Neuronal stem cell (in vitro differentiated cells): Measurements from ENCODE around the gene MYH7.
A peak's percentile ranks its signal among the peaks of the same experiment; 100 is the strongest.

Source experiments
- DNase-seq: peaks from one replicate; pipeline ENCODE4 v3.0.0-alpha.2; 2013; ENCODE audit warnings: low spot score
- H2AFZ ChIP-seq: one replicate; pipeline ENCODE4 v1.6.1; 2013; ENCODE audit warnings: mild to moderate bottlenecking, low read length, inconsistent platforms
- H2AK5ac ChIP-seq: 2 replicates; pipeline ENCODE4 v1.6.1; 2013; ENCODE audit warnings: low read depth, mild to moderate bottlenecking, inconsistent platforms, low read length, moderate library complexity, mixed read lengths
- H2BK120ac ChIP-seq: 2 replicates; pipeline ENCODE4 v1.6.1; 2013; ENCODE audit warnings: low read depth, mild to moderate bottlenecking, inconsistent platforms, low read length, moderate library complexity, mixed read lengths
- H2BK12ac ChIP-seq: one replicate; pipeline ENCODE4 v1.6.1; 2013; ENCODE audit warnings: low read length, inconsistent platforms
- H2BK15ac ChIP-seq: 2 replicates; pipeline ENCODE4 v1.6.1; 2013; ENCODE audit warnings: mild to moderate bottlenecking, low read length, inconsistent platforms, mixed read lengths
- H2BK5ac ChIP-seq: one replicate; pipeline ENCODE4 v1.6.1; 2013; ENCODE audit warnings: inconsistent platforms, mild to moderate bottlenecking, low read length, moderate library complexity
- H3K14ac ChIP-seq: one replicate; pipeline ENCODE4 v1.6.1; 2013; ENCODE audit warnings: low read length, inconsistent platforms
- H3K18ac ChIP-seq: 2 replicates; pipeline ENCODE4 v1.6.1; 2013; ENCODE audit warnings: low read length, inconsistent platforms
- H3K23ac ChIP-seq: 2 replicates; pipeline ENCODE4 v1.6.1; 2013; ENCODE audit warnings: low read depth, mild to moderate bottlenecking, mixed read lengths, low read length, inconsistent platforms; ENCODE audit not compliant: poor library complexity
- H3K27ac ChIP-seq: replicated peaks from 3 replicates; pipeline ENCODE4 v1.5.1; 2013; ENCODE audit warnings: low read length, inconsistent platforms
- H3K27me3 ChIP-seq, 3 experiments: 2 replicates each; pipeline ENCODE4 v1.6.1; 2013; ENCODE audit warnings: low read length in 3 of 3, mild to moderate bottlenecking in 2 of 3, inconsistent platforms in 1 of 3, low read depth in 1 of 3, mixed read lengths in 1 of 3, moderate library complexity in 1 of 3; ENCODE audit not compliant: control insufficient read depth in 3 of 3, insufficient read depth in 3 of 3
- H3K36me3 ChIP-seq, 2 donors: replicated peaks in 1 of 2; 2 replicates each; pipeline ENCODE4 v1.6.1; 2013; ENCODE audit warnings: low read length in 2 of 2; ENCODE audit not compliant: control insufficient read depth in 2 of 2, insufficient read depth in 2 of 2
- H3K4ac ChIP-seq: 2 replicates; pipeline ENCODE4 v1.6.1; 2013; ENCODE audit warnings: inconsistent platforms, mild to moderate bottlenecking, low read length, moderate library complexity
- H3K4me1 ChIP-seq, 2 donors: 1 replicate in 1 of 2; 2 replicates in 1 of 2; pipeline ENCODE4 v1.6.1; 2013; ENCODE audit warnings: low read length in 2 of 2, low read depth in 1 of 2; ENCODE audit not compliant: control insufficient read depth in 2 of 2, insufficient read depth in 1 of 2
- H3K4me2 ChIP-seq: one replicate; pipeline ENCODE4 v1.6.1; 2013; ENCODE audit warnings: mild to moderate bottlenecking, low read length, inconsistent platforms; ENCODE audit not compliant: insufficient read depth, poor library complexity, severe bottlenecking
- H3K4me3 ChIP-seq, 2 donors: 2 replicates each; pipeline ENCODE4 v1.5.1; 2013; ENCODE audit warnings: low read length in 2 of 2, mild to moderate bottlenecking in 2 of 2, inconsistent platforms in 1 of 2, moderate library complexity in 1 of 2
- H3K79me1 ChIP-seq: one replicate; pipeline ENCODE4 v1.6.1; 2013; ENCODE audit warnings: low read depth, mild to moderate bottlenecking, inconsistent platforms, low read length, moderate library complexity
- H3K9ac ChIP-seq: one replicate; pipeline ENCODE4 v1.6.1; 2013; ENCODE audit warnings: mild to moderate bottlenecking, low read depth, low read length, inconsistent platforms; ENCODE audit not compliant: poor library complexity
- H3K9me3 ChIP-seq, 2 donors: replicated peaks in 1 of 2; 2 replicates each; pipeline versions ENCODE3 to v1.6.1; 2013; ENCODE audit warnings: low read length in 2 of 2, mild to moderate bottlenecking in 2 of 2, inconsistent platforms in 1 of 2, low read depth in 1 of 2, mixed read lengths in 1 of 2, moderate library complexity in 1 of 2; ENCODE audit not compliant: control insufficient read depth in 2 of 2, insufficient read depth in 1 of 2
- H4K8ac ChIP-seq: one replicate; pipeline ENCODE4 v1.6.1; 2013; ENCODE audit warnings: low read depth, mild to moderate bottlenecking, inconsistent platforms, low read length, moderate library complexity
- H4K91ac ChIP-seq: one replicate; pipeline ENCODE4 v1.6.1; 2013; ENCODE audit warnings: low read length, low read depth, mild to moderate bottlenecking, inconsistent platforms; ENCODE audit not compliant: poor library complexity
- WGBS, 2 donors: extraction: QIAGEN DNeasy Blood & Tissue Kit; methylation state at CpG; one replicate each; pipeline ENCODE4 v1.1.7; 2013; ENCODE audit warnings: missing lambda C conversion rate in 2 of 2, mixed read lengths in 1 of 2; ENCODE audit not compliant: insufficient read length in 2 of 2, insufficient replicate concordance in 1 of 2; ENCODE audit errors: extremely low coverage in 2 of 2; 5-methylcytosine and 5-hydroxymethylcytosine counted together

Gene MYH7

GRCh38 chr14:23372509-23372908, 63.0 kb downstream of the MYH7 start, which contains the start of gene IL25:
Gene IL25 (plus strand): TSS chr14:23372809.
- Histone ChIP-seq H3K4ac (no peak within 1 kb of the TSS), H2BK120ac (no peak within 1 kb of the TSS)
- WGBS, 2 donors, result no CpG with 5 or more reads among the region's 2 CpGs

GRCh38 chr14:23371865-23372264, 63.6 kb downstream of the MYH7 start:
- Histone ChIP-seq H3K9ac (no peak overlapping the region), H3K23ac (no peak overlapping the region), H2BK12ac (no peak overlapping the region), H3K27ac (no peak overlapping the region), H4K8ac (no peak overlapping the region), H4K91ac (no peak overlapping the region), H3K4me1 (peaks cover under 1 to 9% of the 10 kb centered on the region in 2 donors), H2BK15ac (no peak overlapping the region), H3K36me3 (no peaks in the 10 kb centered on the region), H3K4me2 (no peak overlapping the region), H2BK5ac (no peak overlapping the region), H3K18ac (no peak overlapping the region), H3K27me3 (peaks cover 0 to 68% (median 2%) of the 10 kb centered on the region in 3 experiments), H3K4me3 (no peak overlapping the region), H3K14ac (no peak overlapping the region), H3K79me1 (no peaks in the 10 kb centered on the region), H2AFZ (no peak overlapping the region), H3K9me3 (no peaks in the 10 kb centered on the region), H3K4ac (no peak overlapping the region), H2BK120ac (no peak overlapping the region), H2AK5ac (no peak overlapping the region)
- WGBS, 2 donors, result no CpG with 5 or more reads among the region's 1 CpG
- no peak for DNase-seq

More at GRCh38 chr14:23372509-23372908, 63.0 kb downstream of the MYH7 start, which contains the start of gene IL25:
- DNase-seq, result no peak
- H3K9me3 ChIP-seq, result no peaks in the 10 kb centered on the region
- H2BK15ac ChIP-seq, result peak within 1 kb of the TSS; percentile 32
- no peak within 1 kb of the TSS for H3K23ac ChIP-seq
- H3K14ac ChIP-seq, result peak within 1 kb of the TSS; percentile 23
- no peaks in the 10 kb centered on the region for H3K79me1 ChIP-seq
- no peak within 1 kb of the TSS for H4K91ac ChIP-seq
- H3K27me3 ChIP-seq, result peaks cover 0 to 74% (median 2%) of the 10 kb centered on the region in 3 experiments
- no peak within 1 kb of the TSS for H3K4me3 ChIP-seq
- no peaks in the 10 kb centered on the region for H3K36me3 ChIP-seq
- no peak within 1 kb of the TSS for H3K18ac ChIP-seq
- H3K27ac ChIP-seq, result no peak within 1 kb of the TSS
- peaks cover 0 to 10% of the 10 kb centered on the region in 2 donors for H3K4me1 ChIP-seq
- peak within 1 kb of the TSS; percentile 26 for H2BK12ac ChIP-seq
- H4K8ac ChIP-seq, result no peak within 1 kb of the TSS
- no peak within 1 kb of the TSS for H2AK5ac ChIP-seq
- no peak within 1 kb of the TSS for H2BK5ac ChIP-seq
- H2AFZ ChIP-seq, result no peak within 1 kb of the TSS
- no peak within 1 kb of the TSS for H3K4me2 ChIP-seq
- H3K9ac ChIP-seq, result peak within 1 kb of the TSS; percentile 36

- H3K79me1 ChIP-seq, result peaks cover 5% of the 10 kb centered on the region
- no CpG with 5 or more reads among the region's 1 CpG for WGBS, 2 donors
- H2AK5ac ChIP-seq, result no peak overlapping the region
- no peak overlapping the region for H2BK12ac ChIP-seq
- no peak overlapping the region for H2BK15ac ChIP-seq
- H3K23ac ChIP-seq, result no peak overlapping the region
- DNase-seq, result no peak
- no peak overlapping the region for H3K27ac ChIP-seq
- peaks cover 4 to 7% of the 10 kb centered on the region in 2 donors for H3K4me1 ChIP-seq
- H3K36me3 ChIP-seq, result no peaks in the 10 kb centered on the region
- no peak overlapping the region for H2BK120ac ChIP-seq
- no peak overlapping the region for H3K14ac ChIP-seq
- H3K4ac ChIP-seq, result no peak overlapping the region
- no peak overlapping the region for H2AFZ ChIP-seq
- H2BK5ac ChIP-seq, result no peak overlapping the region
- no peaks in the 10 kb centered on the region for H3K9me3 ChIP-seq
- H3K18ac ChIP-seq, result no peak overlapping the region
- no peak overlapping the region for H4K8ac ChIP-seq
- no peak overlapping the region for H3K4me2 ChIP-seq
- peaks cover 0 to 61% (median 2%) of the 10 kb centered on the region in 3 experiments for H3K27me3 ChIP-seq
- H3K9ac ChIP-seq, result no peak overlapping the region
- H4K91ac ChIP-seq, result no peak overlapping the region
- no peak overlapping the region for H3K4me3 ChIP-seq
These were observed 65.2 kb downstream of the MYH7 start for GRCh38 chr14:23370221-23370620.

GRCh38 chr14:23366426-23366921, 69.0 kb downstream of the MYH7 start:
- H3K27ac ChIP-seq, result peak overlapping the region; percentile 99
- no peak overlapping the region for H3K4ac ChIP-seq
- H3K4me2 ChIP-seq, result peak overlapping the region; percentile 51
- no peak overlapping the region for H3K23ac ChIP-seq
- peaks cover 0 to 30% (median 2%) of the 10 kb centered on the region in 3 experiments for H3K27me3 ChIP-seq
- no peak overlapping the region for H3K14ac ChIP-seq
- peak overlapping the region; percentile 91 for H2BK5ac ChIP-seq
- H2AFZ ChIP-seq, result peak overlapping the region; percentile 93
- peak overlapping the region; percentile 61 for H4K91ac ChIP-seq
- H2AK5ac ChIP-seq, result peak overlapping the region; percentile 77
- peaks cover 5% of the 10 kb centered on the region for H3K79me1 ChIP-seq
- H2BK120ac ChIP-seq, result peak overlapping the region; percentile 93
- H3K18ac ChIP-seq, result peak overlapping the region; percentile 97
- peak overlapping the region; percentile 82 for H2BK15ac ChIP-seq
- peaks cover 1 to 25% of the 10 kb centered on the region in 2 donors for H3K36me3 ChIP-seq
- peaks cover 12 to 17% of the 10 kb centered on the region in 2 donors for H3K4me1 ChIP-seq
- peak overlapping the region; percentile 95 for H3K9ac ChIP-seq
- peak; percentile 94 for DNase-seq
- WGBS, 2 donors, result no CpG with 5 or more reads among the region's 34 CpGs
- H3K9me3 ChIP-seq, result no peaks in the 10 kb centered on the region
- H3K4me3 ChIP-seq, result peak overlapping the region; percentile 70 to 94
- H4K8ac ChIP-seq, result no peak overlapping the region
- no peak overlapping the region for H2BK12ac ChIP-seq
